Measurements from ENCODE around the gene CD8A.
"Not testable (repeated sequence)": the region's sequence is repeated elsewhere in the genome, so short reads cannot be mapped to it uniquely, and the experiment has no call there.

The CD8A gene

DNA sequence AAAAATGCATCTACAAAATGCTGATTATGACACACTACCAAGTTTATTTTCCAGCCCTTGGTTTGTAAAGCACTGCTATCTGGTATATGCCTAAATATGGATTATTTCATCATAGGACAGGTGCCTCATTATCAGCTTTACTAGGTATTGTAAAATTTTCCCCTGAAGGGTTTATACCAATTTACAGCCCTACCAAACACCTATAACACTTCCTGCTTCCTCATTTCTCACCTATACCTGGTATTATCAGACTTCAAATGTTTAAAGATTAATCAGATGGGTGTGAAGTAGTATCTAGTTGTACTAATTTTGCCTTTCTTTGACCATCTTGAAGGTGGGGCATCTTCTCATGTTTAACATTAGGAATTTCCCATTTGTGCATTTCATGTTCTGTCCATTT is 43.8 kb downstream of the CD8A start:
- TF ChIP-seq, protein P1, sequence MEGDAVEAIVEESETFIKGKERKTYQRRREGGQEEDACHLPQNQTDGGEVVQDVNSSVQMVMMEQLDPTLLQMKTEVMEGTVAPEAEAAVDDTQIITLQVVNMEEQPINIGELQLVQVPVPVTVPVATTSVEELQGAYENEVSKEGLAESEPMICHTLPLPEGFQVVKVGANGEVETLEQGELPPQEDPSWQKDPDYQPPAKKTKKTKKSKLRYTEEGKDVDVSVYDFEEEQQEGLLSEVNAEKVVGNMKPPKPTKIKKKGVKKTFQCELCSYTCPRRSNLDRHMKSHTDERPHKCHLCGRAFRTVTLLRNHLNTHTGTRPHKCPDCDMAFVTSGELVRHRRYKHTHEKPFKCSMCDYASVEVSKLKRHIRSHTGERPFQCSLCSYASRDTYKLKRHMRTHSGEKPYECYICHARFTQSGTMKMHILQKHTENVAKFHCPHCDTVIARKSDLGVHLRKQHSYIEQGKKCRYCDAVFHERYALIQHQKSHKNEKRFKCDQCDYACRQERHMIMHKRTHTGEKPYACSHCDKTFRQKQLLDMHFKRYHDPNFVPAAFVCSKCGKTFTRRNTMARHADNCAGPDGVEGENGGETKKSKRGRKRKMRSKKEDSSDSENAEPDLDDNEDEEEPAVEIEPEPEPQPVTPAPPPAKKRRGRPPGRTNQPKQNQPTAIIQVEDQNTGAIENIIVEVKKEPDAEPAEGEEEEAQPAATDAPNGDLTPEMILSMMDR (IDR thresholded peaks at IDR 0.05; ENCODE audit: low read depth, low read length, missing control alignments) = no peak
- in situ Hi-C loops (cut with HindIII; ENCODE audit: low sequenced_read_pairs) = no loop called here
- DNase-seq (ENCODE audit: low read depth) = no peak

DNA sequence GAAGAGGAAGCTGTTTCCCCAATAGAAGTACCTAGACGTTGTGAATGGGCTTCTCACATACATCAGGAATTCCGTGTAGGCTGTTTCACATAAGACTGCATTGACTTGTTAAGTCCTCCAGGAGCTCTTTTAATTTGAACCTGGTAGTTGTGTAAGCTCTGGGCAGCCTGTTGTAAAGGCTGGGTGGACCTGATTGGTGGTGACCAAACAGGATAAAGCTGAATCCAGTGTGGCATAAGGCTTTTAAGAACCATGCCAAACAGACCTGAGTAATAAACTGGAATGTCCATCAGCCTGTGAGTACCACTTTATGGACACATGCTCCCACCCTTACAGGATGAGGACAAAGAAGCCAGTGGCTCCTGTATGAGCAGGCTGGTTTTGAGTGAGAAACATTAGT is 46.6 kb downstream of the CD8A start:
- H3K4me3 ChIP-seq (ENCODE audit: low read depth, low read length) = no peak overlapping the region
- in situ Hi-C loops (cut with HindIII; ENCODE audit: low sequenced_read_pairs) = no loop called here
- no peak for DNase-seq (ENCODE audit: low read depth)
- TF ChIP-seq, protein P1 (IDR thresholded peaks at IDR 0.05; ENCODE audit: low read depth, low read length, missing control alignments) = no peak

More for the DNA sequence above, 43.8 kb downstream of the CD8A start:
- H3K4me3 ChIP-seq (ENCODE audit: low read depth, low read length) = no peak overlapping the region

DNA sequence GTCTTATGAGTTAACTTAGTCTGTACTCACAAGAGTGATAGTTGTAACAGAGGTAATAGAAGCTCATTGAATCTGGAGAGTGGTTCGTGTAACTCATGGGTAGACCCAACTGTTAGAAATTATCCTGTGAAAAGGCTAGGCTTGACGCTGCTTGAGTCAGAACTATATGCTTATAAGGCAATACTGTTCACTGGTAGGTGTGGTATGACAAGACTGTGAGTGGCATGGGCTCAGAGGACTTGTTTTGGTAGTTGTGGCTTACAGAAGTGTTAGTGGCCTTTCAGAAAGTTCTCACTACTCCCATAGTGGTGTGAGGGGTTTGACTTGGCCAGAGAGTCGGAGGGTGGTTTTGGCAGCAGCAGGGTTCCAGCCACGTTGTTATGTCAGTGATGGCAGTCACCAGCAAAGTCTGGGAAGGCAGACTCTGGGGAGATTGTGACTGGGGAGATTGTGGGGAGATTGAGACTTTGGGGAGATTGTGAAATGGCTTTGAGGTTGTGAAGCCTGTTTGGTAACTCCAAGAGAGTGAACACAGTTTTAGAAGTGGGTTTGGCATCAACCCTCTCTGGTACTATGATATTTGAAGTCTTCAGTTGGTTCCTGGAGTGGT is 48.7 kb downstream of the CD8A start:
- H3K4me3 ChIP-seq (ENCODE audit: low read depth, low read length); DNase-seq (ENCODE audit: low read depth); in situ Hi-C loops (cut with HindIII; ENCODE audit: low sequenced_read_pairs): not testable (repeated sequence)

DNA sequence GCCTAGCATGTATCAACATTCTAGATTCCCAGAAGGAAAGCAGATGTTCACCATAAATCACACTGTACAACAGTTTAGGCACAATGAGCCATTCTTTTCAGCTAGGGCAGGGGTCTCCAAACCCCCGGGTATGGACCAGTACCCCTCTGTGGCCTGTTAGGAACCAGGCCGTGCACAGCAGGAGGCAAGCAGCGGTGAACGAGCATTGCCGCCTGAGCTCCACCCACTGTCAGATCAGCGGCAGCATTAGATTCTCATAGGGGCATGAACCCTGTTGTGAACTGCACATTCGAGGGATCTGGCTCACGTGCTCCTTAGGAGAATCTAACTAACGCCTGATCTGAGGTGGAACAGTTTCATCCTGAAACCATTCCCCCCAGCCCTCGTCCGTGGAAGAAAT is 50.8 kb downstream of the CD8A start:
- in situ Hi-C loops (cut with HindIII; ENCODE audit: low sequenced_read_pairs); DNase-seq (ENCODE audit: low read depth); H3K4me3 ChIP-seq (ENCODE audit: low read depth, low read length): not testable (repeated sequence)

DNA sequence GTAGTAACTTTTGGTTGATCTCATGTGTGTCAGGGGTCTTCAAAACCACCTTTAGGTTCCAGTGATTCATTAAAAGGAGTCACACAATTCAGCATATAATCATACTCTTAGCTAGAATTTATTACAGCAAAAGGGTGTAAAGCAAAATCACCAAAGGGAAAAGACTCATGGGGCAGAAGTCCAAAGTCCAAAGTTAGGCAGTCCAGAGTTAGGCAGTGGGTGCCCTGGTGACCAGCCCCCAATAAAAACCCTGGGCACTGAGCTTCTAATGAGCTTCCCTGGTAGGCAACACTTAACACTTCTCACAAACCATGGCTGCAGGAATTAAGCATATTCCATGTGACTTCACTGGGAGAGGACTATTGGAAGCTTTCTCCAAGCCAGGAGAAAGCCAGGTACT is 51.2 kb downstream of the CD8A start:
- DNase-seq (ENCODE audit: low read depth); H3K4me3 ChIP-seq (ENCODE audit: low read depth, low read length); in situ Hi-C loops (cut with HindIII; ENCODE audit: low sequenced_read_pairs): not testable (repeated sequence)

DNA sequence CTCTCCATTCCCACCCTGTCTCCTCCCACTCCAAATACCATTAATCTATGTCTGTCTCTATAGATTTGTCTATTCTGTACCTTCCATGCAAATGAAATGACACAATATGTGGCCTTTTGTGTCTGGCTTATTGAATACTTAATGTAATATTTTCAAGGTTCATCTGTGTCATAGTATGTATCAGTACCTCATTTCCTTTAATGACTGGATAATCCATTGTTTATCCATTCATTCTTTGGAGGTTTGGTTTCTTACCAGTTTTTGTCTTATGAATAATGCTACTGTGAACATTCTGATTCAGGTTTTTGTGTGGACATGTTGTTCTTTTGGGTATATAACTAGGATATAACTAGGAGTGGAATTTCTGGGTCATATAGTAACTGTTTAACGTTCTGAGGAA is 55.8 kb downstream of the CD8A start:
- DNase-seq (ENCODE audit: low read depth); H3K4me3 ChIP-seq (ENCODE audit: low read depth, low read length); in situ Hi-C loops (cut with HindIII; ENCODE audit: low sequenced_read_pairs): not testable (repeated sequence)
